GM12878 (cell line): ENCODE measurements around the gene GNAL. TPM values are rescaled to one million over a fixed set of nuclear protein-coding genes. Genes with fewer than 3 reads are reported as not detected.

Experiments
- ATAC-seq: fragments of 200-7000 bp; cut with Tn5 transposase; 3 replicates; pipeline ENCODE4 v1.9.1; 2020; ENCODE audit warnings: mild to moderate bottlenecking, moderate library complexity
- BruUV-seq: library from RNA; stranded (reverse); fragments of 400-500 nt; replicated peaks from 2 replicates; lab custom pipeline; 2021; lab: Mats Ljungman, UMichigan
- CTCF ChIA-PET: fragments of 300-600 bp; sonication (Branson Sonifier 250); formaldehyde crosslinking; extraction: SDS; loops from one replicate; lab custom pipeline; 2021; ENCODE audit warnings: inconsistent platforms; lab: Yijun Ruan, JAX
- POLR2A ChIA-PET: fragments of 350-600 bp; formaldehyde crosslinking; extraction: SDS; loops from one replicate; lab custom pipeline; 2021; ENCODE audit warnings: inconsistent platforms; lab: Charles Lee
- RAD21 ChIA-PET: fragments of 300-600 bp; sonication (Branson Sonifier 250); formaldehyde crosslinking; loops from one replicate; lab custom pipeline; 2023; ENCODE audit warnings: antibody characterized with exemption; ENCODE audit not compliant: unreplicated experiment; lab: Charles Lee
- SMC1A ChIA-PET: fragments of 300-600 bp; sonication (Branson Sonifier 250); formaldehyde crosslinking; loops from one replicate; lab custom pipeline; 2023; ENCODE audit not compliant: unreplicated experiment, uncharacterized antibody; lab: Charles Lee
- DNase-seq: peaks from one replicate; pipeline ENCODE4 v3.0.0-alpha.2; 2011; ENCODE audit warnings: low read depth, low spot score
- FAIRE-seq: peaks from 3 replicates; lab custom pipeline; 2011; peaks lifted over from hg19 to GRCh38; lab: Jason Lieb, UNC
- H2AFZ ChIP-seq: 2 replicates; pipeline ENCODE4 v1.6.0; 2011; ENCODE audit warnings: low read depth, low read length, control low read depth; ENCODE audit not compliant: control insufficient read depth
- H3K27ac ChIP-seq: 2 replicates; pipeline ENCODE4 v1.5.1; 2011; ENCODE audit warnings: control low read depth; ENCODE audit not compliant: control insufficient read depth, insufficient read depth
- H3K27me3 ChIP-seq, 2 experiments: replicated peaks in 1 of 2; 2 replicates each; pipeline versions ENCODE4 v1.6.0 to v1.6.1; 2011; ENCODE audit warnings: low read length in 1 of 2; ENCODE audit not compliant: control insufficient read depth in 2 of 2, insufficient read depth in 2 of 2
- H3K36me3 ChIP-seq, 2 experiments: 2 replicates each; pipeline ENCODE4 v1.5.1; 2011; ENCODE audit warnings: low read length in 1 of 2; ENCODE audit not compliant: control insufficient read depth in 2 of 2, insufficient read depth in 2 of 2
- H3K4me1 ChIP-seq: 2 replicates; pipeline ENCODE4 v1.6.1; 2011; ENCODE audit warnings: mild to moderate bottlenecking, low read length, moderate library complexity, mixed read lengths; ENCODE audit not compliant: control insufficient read depth, insufficient read depth
- H3K4me2 ChIP-seq: 2 replicates; pipeline ENCODE4 v1.6.0; 2011; ENCODE audit warnings: control low read depth; ENCODE audit not compliant: control insufficient read depth, insufficient read depth
- H3K4me3 ChIP-seq: fragments of 200-600 bp; sonication (generic); 2 replicates; pipeline ENCODE4 v1.5.1; 2016
- H3K79me2 ChIP-seq: 2 replicates; pipeline ENCODE4 v1.6.0; 2011; ENCODE audit warnings: low read length; ENCODE audit not compliant: control insufficient read depth, insufficient read depth
- H3K9ac ChIP-seq: 2 replicates; pipeline ENCODE4 v1.8.0; 2011; ENCODE audit warnings: low read length, control low read depth, mixed read lengths; ENCODE audit not compliant: control insufficient read depth, insufficient read depth
- H3K9me3 ChIP-seq: replicated peaks from 3 replicates; pipeline ENCODE4 v1.5.1; 2011; ENCODE audit warnings: mild to moderate bottlenecking, low read length; ENCODE audit not compliant: control insufficient read depth, insufficient read depth
- H4K20me1 ChIP-seq: 2 replicates; pipeline ENCODE4 v1.6.0; 2011; ENCODE audit not compliant: control insufficient read depth, insufficient read depth
- ASH2L ChIP-seq: fragments of 300-600, 200-600 bp; sonication (generic); IDR thresholded peaks from 2 replicates; pipeline ENCODE4 v1.6.1; 2017; ENCODE audit warnings: low read depth, mild to moderate bottlenecking, borderline replicate concordance
- CBX3 ChIP-seq: fragments of 200-600 bp; sonication (generic); IDR thresholded peaks from 2 replicates; pipeline ENCODE4 v1.6.1; 2016; ENCODE audit warnings: low read depth, borderline replicate concordance
- E2F8 ChIP-seq: fragments of 450-650 bp; IDR thresholded peaks from 2 replicates; pipeline ENCODE4 v1.6.1; 2018; ENCODE audit warnings: mild to moderate bottlenecking, low read depth, moderate library complexity; ENCODE audit not compliant: partially characterized antibody
- EP300 ChIP-seq, 2 experiments: fragments of 150-350 bp in 1 of 2; IDR thresholded peaks; 2 replicates each; pipeline ENCODE4 v1.6.1; 2011 to 2012; ENCODE audit warnings: low read depth in 2 of 2, low read length in 2 of 2, borderline replicate concordance in 1 of 2, improper control_type of control experiment in 1 of 2, inconsistent platforms in 1 of 2; ENCODE audit not compliant: control insufficient read depth in 1 of 2
- EZH2 ChIP-seq: IDR thresholded peaks from 2 replicates; pipeline ENCODE4 v1.6.1; 2012; ENCODE audit warnings: low read depth, mild to moderate bottlenecking, control low read depth, inconsistent platforms, low read length, borderline replicate concordance; ENCODE audit not compliant: control insufficient read depth
- FOXK2 ChIP-seq: fragments of 450-650 bp; IDR thresholded peaks from 2 replicates; pipeline ENCODE4 v1.6.1; 2017; ENCODE audit warnings: mild to moderate bottlenecking, moderate library complexity
- JUND ChIP-seq: IDR thresholded peaks from 2 replicates; pipeline ENCODE4 v1.6.1; 2012; ENCODE audit warnings: low read depth, mild to moderate bottlenecking, low read length, improper control_type of control experiment, moderate library complexity
- RB1 ChIP-seq: fragments of 450-650 bp; formaldehyde crosslinking; IDR thresholded peaks from 2 replicates; pipeline ENCODE4 v1.6.1; 2017; ENCODE audit warnings: mild to moderate bottlenecking, borderline replicate concordance
- SIX5 ChIP-seq: IDR thresholded peaks from 2 replicates; pipeline ENCODE4 v1.6.1; 2011; ENCODE audit warnings: mild to moderate bottlenecking, low read depth, low read length, moderate library complexity; ENCODE audit not compliant: severe bottlenecking
- SP1 ChIP-seq: IDR thresholded peaks from one replicate; pipeline ENCODE4 v1.6.1; 2011; ENCODE audit warnings: low read depth, low read length
- SREBF1 ChIP-seq: IDR thresholded peaks from 2 replicates; pipeline ENCODE4 v1.6.1; 2012; ENCODE audit warnings: mild to moderate bottlenecking, low read length
- SREBF2 ChIP-seq: IDR thresholded peaks from 2 replicates; pipeline ENCODE4 v1.6.1; 2012; ENCODE audit warnings: mild to moderate bottlenecking, low read length
- TARDBP ChIP-seq: IDR thresholded peaks from 2 replicates; pipeline ENCODE4 v1.6.1; 2016; ENCODE audit warnings: borderline replicate concordance
- TCF12 ChIP-seq: IDR thresholded peaks from 2 replicates; pipeline ENCODE4 v1.6.1; 2011; ENCODE audit warnings: low read depth, mild to moderate bottlenecking, low read length
- WGBS: methylation state at CpG from one replicate; pipeline ENCODE4 v1.1.6; 2016; ENCODE audit warnings: low lambda C conversion rate; ENCODE audit not compliant: insufficient replicate concordance, insufficient coverage; ENCODE audit errors: missing lambda C conversion rate; 5-methylcytosine and 5-hydroxymethylcytosine counted together
- in situ Hi-C: fragments of 300-500 bp; cut with MboI; formaldehyde crosslinking; loops from 9 replicates; pipeline ENCODE4 v1.14.3; 2018; ENCODE audit warnings: mixed read lengths
- intact Hi-C: fragments of 100-400 bp; cut with micrococcal nuclease; formaldehyde crosslinking; loops from one replicate; pipeline ENCODE4 v1.14.2; 2022; ENCODE audit not compliant: unreplicated experiment
- polyA plus RNA-seq, 11 experiments: library from polyadenylated mRNA; depleted of rRNA in 4 of 11; unstranded in 6 of 11; stranded (reverse) in 5 of 11; fragments of >200 nt; fragmentation: Nextera tagmentation in 4 of 11; fragmentation: Illumina TruSeq in 1 of 11; extraction: Ambion mirVana in 4 of 11; extraction: Trizol in 1 of 11; gene quantifications; 1 replicate in 1 of 11; 2 replicates in 10 of 11; pipeline versions ENCODE4 v1.2.1 to v1.2.3, GENCODE V29; 2011 to 2016; ENCODE audit warnings: inconsistent platforms in 2 of 11, missing spikeins in 2 of 11, low read depth in 1 of 11
- total RNA-seq, 4 experiments: library from RNA; depleted of rRNA in 3 of 4; stranded (reverse); fragments of >200 nt in 3 of 4; fragmentation: Illumina TruSeq in 1 of 4; extraction: Trizol in 1 of 4; gene quantifications; 2 replicates each; pipeline versions ENCODE4 v1.2.1 to v1.2.3, GENCODE V29; 2013 to 2021

Gene GNAL
- total and polyA plus RNA-seq, 10 of the 15 experiments (the other 5 are each of a cell fraction or from before 2014, with no cell fraction given), result 0.02 to 0.39 (median 0.05) TPM; not detected in 5

- H3K9me3 ChIP-seq, result no peaks in the 10 kb centered on the region
- ChIA-PET SMC1A (no interaction called here), CTCF (no interaction called here), RAD21 (no interaction called here), POLR2A (no interaction called here)
- H3K79me2 ChIP-seq, result no peaks in the 10 kb centered on the region
- TF ChIP-seq JUND (no peak), TARDBP (no peak), FOXK2 (no peak), ASH2L (no peak), CBX3 (no peak), E2F8 (no peak), EP300 (IDR thresholded peaks at IDR 0.05; ENCODE audit: borderline replicate concordance in 1 of 2, control insufficient read depth in 1 of 2, low read depth in 2 of 2, low read length in 2 of 2) (no peak), SREBF2 (no peak), EZH2 (no peak), SIX5 (no peak), RB1 (no peak), TCF12 (no peak), SP1 (no peak), SREBF1 (no peak)
- no peak overlapping the region for H3K9ac ChIP-seq
- DNase-seq (no peak), FAIRE-seq (no peak), ATAC-seq (no peak)
- H2AFZ ChIP-seq, result no peak overlapping the region
- in situ Hi-C loops, result no loop called here
- intact Hi-C loops, result no loop called here
- H3K4me3 ChIP-seq, result no peak overlapping the region
- no peaks in the 10 kb centered on the region for H3K4me1 ChIP-seq
- H3K27ac ChIP-seq, result no peak overlapping the region
- H3K36me3 ChIP-seq, result no peaks in the 10 kb centered on the region
- BruUV-seq, result no TSS peak
- no peaks in the 10 kb centered on the region for H4K20me1 ChIP-seq
- no peaks in the 10 kb centered on the region for H3K27me3 ChIP-seq
- 2% methylated on average over 6 of the region's 6 CpGs for WGBS
- H3K4me2 ChIP-seq, result no peak overlapping the region
These were observed 24.7 kb downstream of the GNAL start for GRCh38 chr18:11713756-11714155.
